GM12801 (cell line): ENCODE results near the gene ZNF583.

ENCODE experiments used
- TF ChIP-seq, protein P1 (sequence below): IDR thresholded peaks from one replicate; pipeline ENCODE4 v1.5.1; 2011; ENCODE audit warnings: control low read depth; ENCODE audit not compliant: insufficient read length; ENCODE audit errors: extremely low read depth

Gene ZNF583

DNA sequence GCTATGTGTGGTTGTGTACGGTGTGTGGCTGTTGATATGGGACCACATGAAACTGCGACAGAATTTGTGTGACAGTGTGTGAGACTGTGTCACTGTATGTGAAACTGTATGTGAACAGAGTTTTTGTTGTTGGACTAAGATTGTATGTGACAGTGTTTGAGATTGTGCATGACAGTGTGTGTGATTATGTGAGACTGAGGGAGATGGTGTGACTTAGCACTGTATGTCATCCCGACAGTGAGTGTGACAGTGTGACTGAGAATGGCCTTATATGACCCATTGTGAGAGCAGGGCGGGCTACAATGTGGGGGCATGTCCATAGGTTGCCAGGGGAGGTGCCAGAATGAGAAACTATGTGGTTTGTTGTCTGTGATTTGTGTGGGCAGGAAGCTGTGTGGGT is 930 bp downstream of the ZNF583 start:
- TF ChIP-seq, protein P1, sequence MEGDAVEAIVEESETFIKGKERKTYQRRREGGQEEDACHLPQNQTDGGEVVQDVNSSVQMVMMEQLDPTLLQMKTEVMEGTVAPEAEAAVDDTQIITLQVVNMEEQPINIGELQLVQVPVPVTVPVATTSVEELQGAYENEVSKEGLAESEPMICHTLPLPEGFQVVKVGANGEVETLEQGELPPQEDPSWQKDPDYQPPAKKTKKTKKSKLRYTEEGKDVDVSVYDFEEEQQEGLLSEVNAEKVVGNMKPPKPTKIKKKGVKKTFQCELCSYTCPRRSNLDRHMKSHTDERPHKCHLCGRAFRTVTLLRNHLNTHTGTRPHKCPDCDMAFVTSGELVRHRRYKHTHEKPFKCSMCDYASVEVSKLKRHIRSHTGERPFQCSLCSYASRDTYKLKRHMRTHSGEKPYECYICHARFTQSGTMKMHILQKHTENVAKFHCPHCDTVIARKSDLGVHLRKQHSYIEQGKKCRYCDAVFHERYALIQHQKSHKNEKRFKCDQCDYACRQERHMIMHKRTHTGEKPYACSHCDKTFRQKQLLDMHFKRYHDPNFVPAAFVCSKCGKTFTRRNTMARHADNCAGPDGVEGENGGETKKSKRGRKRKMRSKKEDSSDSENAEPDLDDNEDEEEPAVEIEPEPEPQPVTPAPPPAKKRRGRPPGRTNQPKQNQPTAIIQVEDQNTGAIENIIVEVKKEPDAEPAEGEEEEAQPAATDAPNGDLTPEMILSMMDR, result no peak

DNA sequence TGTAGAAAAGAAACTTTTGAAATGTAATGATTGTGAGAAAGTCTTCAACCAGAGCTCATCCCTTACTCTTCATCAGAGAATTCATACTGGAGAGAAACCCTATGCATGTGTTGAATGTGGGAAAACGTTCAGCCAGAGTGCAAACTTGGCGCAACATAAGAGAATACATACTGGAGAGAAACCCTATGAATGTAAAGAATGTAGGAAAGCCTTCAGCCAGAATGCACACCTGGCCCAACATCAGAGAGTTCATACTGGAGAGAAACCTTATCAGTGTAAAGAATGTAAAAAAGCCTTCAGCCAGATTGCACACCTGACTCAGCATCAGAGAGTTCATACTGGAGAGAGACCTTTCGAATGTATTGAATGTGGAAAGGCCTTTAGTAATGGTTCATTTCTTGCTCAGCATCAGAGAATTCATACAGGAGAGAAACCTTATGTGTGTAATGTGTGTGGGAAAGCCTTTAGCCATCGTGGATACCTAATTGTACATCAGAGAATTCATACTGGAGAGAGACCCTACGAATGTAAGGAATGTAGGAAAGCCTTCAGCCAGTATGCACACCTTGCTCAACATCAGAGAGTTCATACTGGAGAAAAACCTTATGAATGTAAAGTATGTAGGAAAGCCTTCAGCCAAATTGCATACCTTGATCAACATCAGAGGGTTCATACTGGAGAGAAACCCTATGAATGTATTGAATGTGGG is 19.3 kb downstream of the ZNF583 start:
- TF ChIP-seq, protein P1, result no peak

DNA sequence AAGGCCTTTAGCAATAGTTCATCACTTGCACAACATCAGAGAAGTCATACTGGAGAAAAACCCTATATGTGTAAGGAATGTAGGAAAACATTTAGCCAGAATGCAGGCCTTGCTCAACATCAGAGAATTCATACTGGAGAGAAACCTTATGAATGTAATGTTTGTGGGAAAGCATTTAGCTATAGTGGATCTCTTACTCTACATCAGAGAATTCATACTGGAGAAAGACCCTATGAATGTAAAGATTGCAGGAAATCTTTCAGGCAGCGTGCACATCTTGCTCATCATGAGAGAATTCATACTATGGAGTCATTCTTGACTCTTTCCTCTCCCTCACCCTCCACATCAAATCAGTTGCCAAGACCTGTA is 19.8 kb downstream of the ZNF583 start:
- TF ChIP-seq, protein P1, result no peak

DNA sequence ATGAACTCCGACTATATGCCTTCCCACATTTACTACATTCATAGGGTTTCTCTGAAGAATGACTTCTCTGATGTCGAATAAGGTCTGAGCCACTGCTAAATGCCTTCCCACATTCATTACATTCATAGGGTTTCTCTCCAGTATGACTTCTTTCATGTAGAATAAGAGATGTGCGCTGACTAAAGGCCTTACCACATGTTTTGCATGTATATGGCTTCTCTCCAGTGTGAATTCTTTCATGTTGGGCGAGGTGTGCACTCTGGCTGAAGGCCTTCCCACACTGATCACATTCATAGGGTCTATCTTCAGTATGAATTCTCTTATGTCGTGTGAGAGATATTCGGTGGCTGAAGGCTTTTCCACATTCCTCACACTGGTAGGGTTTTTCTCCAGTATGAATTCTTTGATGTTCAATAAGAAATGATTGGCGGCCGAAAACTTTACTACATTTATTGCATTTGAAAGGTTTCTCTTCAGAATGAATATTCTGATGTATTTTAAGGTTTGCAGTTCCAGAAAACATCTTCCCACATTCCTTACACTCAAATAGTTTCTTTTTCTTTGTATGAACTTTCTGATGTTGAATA is 37.2 kb downstream of the ZNF583 start:
- TF ChIP-seq, protein P1, result no peak

DNA sequence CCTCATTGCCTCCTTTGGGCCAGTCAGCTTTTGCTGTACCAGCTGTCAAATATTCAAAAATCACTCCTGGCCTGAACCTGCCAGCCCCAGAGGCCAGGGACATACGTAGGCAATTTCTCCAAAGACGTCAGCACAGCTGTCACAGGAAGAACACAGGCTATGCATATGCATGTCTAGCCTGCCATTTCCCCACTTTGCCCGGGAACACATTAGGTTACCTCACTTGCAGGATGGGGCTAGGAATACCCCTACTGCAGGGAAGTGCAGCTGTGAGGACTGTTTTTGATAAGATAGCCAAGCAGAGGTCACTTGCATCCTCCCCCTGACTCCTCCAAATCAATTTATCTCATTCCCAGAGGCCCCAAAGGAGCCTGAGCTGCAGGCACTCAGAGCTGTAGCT is 70.2 kb downstream of the ZNF583 start:
- TF ChIP-seq, protein P1, result no peak

DNA sequence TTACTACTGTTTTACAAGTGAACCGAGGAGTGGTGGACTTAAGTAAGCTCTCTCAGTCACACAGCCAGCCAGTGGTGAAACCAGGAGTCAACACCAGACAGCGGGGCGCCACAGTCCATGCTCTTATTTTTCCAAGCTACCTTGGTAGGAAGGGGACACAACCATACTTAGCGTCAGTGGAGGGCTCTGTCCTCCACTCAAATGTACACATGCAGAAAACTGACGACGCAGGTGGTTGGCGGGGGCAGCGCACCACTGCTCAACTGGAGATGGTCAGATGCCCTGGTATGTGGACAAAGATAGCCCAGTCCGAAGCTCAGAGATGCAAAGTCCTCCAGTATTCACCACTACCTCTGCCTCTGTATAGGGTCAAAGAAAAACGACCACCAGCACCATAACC is 72.0 kb downstream of the ZNF583 start:
- TF ChIP-seq, protein P1, result no peak
